H9 (cell line): Measurements from ENCODE around the gene ETV6. TPM values are rescaled to one million over a fixed set of nuclear protein-coding genes. Genes with fewer than 3 reads are reported as not detected.

Experiments used
- DNase-seq: peaks from one replicate; pipeline ENCODE4 v3.0.0-alpha.2; 2017
- H2AFZ ChIP-seq: one replicate; pipeline ENCODE4 v1.6.1; 2013; ENCODE audit warnings: mild to moderate bottlenecking, low read length, control low read depth, moderate library complexity
- H2AK5ac ChIP-seq: 2 replicates; pipeline ENCODE4 v1.6.1; 2013; ENCODE audit warnings: low read length, control low read depth, mixed read lengths; ENCODE audit not compliant: insufficient read length
- H2BK120ac ChIP-seq: one replicate; pipeline ENCODE4 v1.6.1; 2013; ENCODE audit warnings: low read depth, mild to moderate bottlenecking, low read length, control low read depth, inconsistent platforms; ENCODE audit not compliant: poor library complexity, severe bottlenecking
- H2BK12ac ChIP-seq: 2 replicates; pipeline ENCODE4 v1.6.1; 2013; ENCODE audit warnings: low read length, control low read depth, mixed read lengths, low read depth; ENCODE audit not compliant: insufficient read length
- H2BK15ac ChIP-seq: 2 replicates; pipeline ENCODE4 v1.6.1; 2013; ENCODE audit warnings: low read depth, low read length, control low read depth
- H2BK20ac ChIP-seq: one replicate; pipeline ENCODE4 v1.6.1; 2013; ENCODE audit warnings: low read depth, mild to moderate bottlenecking, low read length, control low read depth, inconsistent platforms; ENCODE audit not compliant: poor library complexity, severe bottlenecking
- H2BK5ac ChIP-seq: 2 replicates; pipeline ENCODE4 v1.6.1; 2013; ENCODE audit warnings: low read length, control low read depth, mixed read lengths; ENCODE audit not compliant: insufficient read length
- H3K14ac ChIP-seq: 2 replicates; pipeline ENCODE4 v1.6.1; 2013; ENCODE audit warnings: low read length, control low read depth; ENCODE audit not compliant: insufficient read depth
- H3K18ac ChIP-seq: 2 replicates; pipeline ENCODE4 v1.6.1; 2013; ENCODE audit warnings: low read depth, mild to moderate bottlenecking, mixed read lengths, low read length, control low read depth; ENCODE audit not compliant: insufficient read length
- H3K23ac ChIP-seq: 2 replicates; pipeline ENCODE4 v1.6.1; 2013; ENCODE audit warnings: low read length, control low read depth, mixed read lengths, low read depth; ENCODE audit not compliant: insufficient read length
- H3K23me2 ChIP-seq: 2 replicates; pipeline ENCODE4 v1.6.1; 2013; ENCODE audit warnings: low read depth, mild to moderate bottlenecking, mixed read lengths, low read length, control low read depth; ENCODE audit not compliant: insufficient read length, poor library complexity, severe bottlenecking
- H3K27ac ChIP-seq: 2 replicates; pipeline ENCODE4 v1.5.1; 2013; ENCODE audit warnings: low read length, control low read depth, mixed read lengths, low read depth; ENCODE audit not compliant: insufficient read length
- H3K27me3 ChIP-seq: 2 replicates; pipeline ENCODE4 v1.6.1; 2013; ENCODE audit warnings: low read length, control low read depth, inconsistent platforms; ENCODE audit not compliant: insufficient read depth
- H3K4ac ChIP-seq: 2 replicates; pipeline ENCODE4 v1.6.1; 2013; ENCODE audit warnings: low read depth, mild to moderate bottlenecking, control low read depth, inconsistent platforms, low read length, moderate library complexity
- H3K4me1 ChIP-seq: 2 replicates; pipeline ENCODE4 v1.6.1; 2013; ENCODE audit warnings: low read length, control low read depth, inconsistent platforms; ENCODE audit not compliant: insufficient read depth
- H3K4me2 ChIP-seq: 2 replicates; pipeline ENCODE4 v1.6.1; 2013; ENCODE audit warnings: low read length, control low read depth, mixed read lengths; ENCODE audit not compliant: insufficient read length, insufficient read depth
- H3K56ac ChIP-seq: 2 replicates; pipeline ENCODE4 v1.6.1; 2013; ENCODE audit warnings: low read depth, mild to moderate bottlenecking, mixed read lengths, low read length, control low read depth; ENCODE audit not compliant: insufficient read length
- H3K79me1 ChIP-seq: 2 replicates; pipeline ENCODE4 v1.6.1; 2013; ENCODE audit warnings: low read depth, mild to moderate bottlenecking, moderate library complexity, low read length, control low read depth, inconsistent platforms; ENCODE audit not compliant: insufficient read depth, poor library complexity, severe bottlenecking
- H3K79me2 ChIP-seq: 2 replicates; pipeline ENCODE4 v1.6.1; 2013; ENCODE audit warnings: low read length, control low read depth, inconsistent platforms; ENCODE audit not compliant: insufficient read depth
- H3K9ac ChIP-seq: 2 replicates; pipeline ENCODE4 v1.6.1; 2013; ENCODE audit warnings: low read length, control low read depth, mixed read lengths; ENCODE audit not compliant: insufficient read length; ENCODE audit errors: extremely low read depth
- H3K9me3 ChIP-seq: one replicate; pipeline ENCODE4 v1.6.1; 2013; ENCODE audit warnings: low read depth, low read length, inconsistent platforms; ENCODE audit not compliant: control insufficient read depth
- H3T11ph ChIP-seq: one replicate; pipeline ENCODE4 v1.6.1; 2013; ENCODE audit warnings: mild to moderate bottlenecking, low read length, control low read depth, inconsistent platforms
- H4K20me1 ChIP-seq: one replicate; pipeline ENCODE4 v1.6.1; 2013; ENCODE audit not compliant: control insufficient read depth, insufficient read length, insufficient read depth
- H4K5ac ChIP-seq: 2 replicates; pipeline ENCODE4 v1.6.1; 2013; ENCODE audit warnings: low read depth, mild to moderate bottlenecking, mixed read lengths, low read length, control low read depth; ENCODE audit not compliant: insufficient read length
- H4K8ac ChIP-seq: replicated peaks from 2 replicates; pipeline ENCODE4 v1.6.1; 2013; ENCODE audit warnings: low read length, control low read depth, mixed read lengths, low read depth; ENCODE audit not compliant: insufficient read length
- H4K91ac ChIP-seq: 2 replicates; pipeline ENCODE4 v1.6.1; 2013; ENCODE audit warnings: low read depth, mild to moderate bottlenecking, moderate library complexity, mixed read lengths, low read length, control low read depth; ENCODE audit not compliant: insufficient read length
- H3K27ac Mint-ChIP-seq, 3 experiments: 2 replicates in 2 of 3; 3 replicates in 1 of 3; pipeline ENCODE4 v1.8.0; 2020 to 2021; ENCODE audit warnings: mixed read lengths in 3 of 3, mild to moderate bottlenecking in 1 of 3, moderate library complexity in 1 of 3
- H3K27me3 Mint-ChIP-seq: 2 replicates; pipeline ENCODE4 v1.8.0; 2021; ENCODE audit warnings: low read depth, mild to moderate bottlenecking, moderate library complexity, mixed read lengths
- H3K36me3 Mint-ChIP-seq, 3 experiments: 2 replicates in 2 of 3; 3 replicates in 1 of 3; pipeline ENCODE4 v1.8.0; 2020 to 2021; ENCODE audit warnings: low read depth in 3 of 3, mixed read lengths in 3 of 3; ENCODE audit not compliant: insufficient read depth in 1 of 3
- H3K4me1 Mint-ChIP-seq, 2 experiments: 2 replicates each; pipeline ENCODE4 v1.8.0; 2020; ENCODE audit warnings: mixed read lengths in 2 of 2
- H3K4me3 Mint-ChIP-seq, 2 experiments: 2 replicates in 1 of 2; 3 replicates in 1 of 2; pipeline ENCODE4 v1.8.0; 2020 to 2021; ENCODE audit warnings: mild to moderate bottlenecking in 2 of 2, mixed read lengths in 2 of 2, moderate library complexity in 1 of 2
- H3K9me3 Mint-ChIP-seq, 2 experiments: 2 replicates in 1 of 2; 3 replicates in 1 of 2; pipeline ENCODE4 v1.8.0; 2020; ENCODE audit warnings: mild to moderate bottlenecking in 2 of 2, mixed read lengths in 2 of 2, moderate library complexity in 1 of 2
- WGBS: extraction: QIAGEN DNeasy Blood & Tissue Kit; methylation state at CpG from one replicate; pipeline ENCODE4 v1.1.7; 2013; ENCODE audit warnings: missing lambda C conversion rate, low lambda C conversion rate, mixed read lengths; ENCODE audit not compliant: insufficient read length; ENCODE audit errors: extremely low coverage; 5-methylcytosine and 5-hydroxymethylcytosine counted together
- total RNA-seq: library from RNA; stranded (reverse); gene quantifications from 2 replicates; pipeline ENCODE4 v1.2.1, GENCODE V29; 2021
- TF ChIP-seq, protein P1 (sequence below): fragments of 200-600 bp; sonication (generic); conservative IDR thresholded peaks from 3 replicates; pipeline ENCODE4 v1.8.0; 2021; ENCODE audit warnings: antibody characterized with exemption, mild to moderate bottlenecking

Gene ETV6
- total RNA-seq, 1 experiment from 2014 or later = 28.7 TPM

DNA sequence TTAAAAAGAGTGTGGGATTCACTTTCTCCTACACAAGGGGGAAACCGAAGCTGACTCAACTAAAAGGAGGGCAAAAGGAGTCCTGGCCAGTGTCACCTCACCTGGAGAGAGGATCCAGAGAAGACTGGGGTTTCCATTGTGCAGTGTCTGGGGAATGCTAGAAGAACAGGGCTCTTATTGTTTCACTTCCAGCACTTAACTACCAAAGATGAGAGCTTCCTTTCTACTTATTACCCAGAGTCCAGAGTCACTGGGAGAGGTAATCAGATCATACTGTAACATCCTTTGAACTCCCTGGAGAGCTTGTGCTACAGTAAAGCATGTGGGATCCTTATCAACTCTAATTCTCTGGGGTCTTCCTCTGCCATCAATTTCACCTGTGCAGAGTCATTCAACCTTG lies 272.9 kb downstream of the ETV6 start:
- Histone ChIP-seq H3K4me2 (no peak overlapping the region), H3K18ac (no peak overlapping the region), H3K56ac (no peak overlapping the region), H4K8ac (no peak overlapping the region), H3K14ac (no peak overlapping the region), H2BK5ac (no peak overlapping the region), H2BK15ac (no peak overlapping the region), H3K4ac (no peak overlapping the region), H3T11ph (no peak overlapping the region), H4K91ac (no peak overlapping the region), H2AK5ac (no peak overlapping the region), H3K23ac (no peak overlapping the region), H2BK12ac (no peak overlapping the region), H4K5ac (no peak overlapping the region), H3K27ac (no peak overlapping the region), H3K9ac (no peak overlapping the region), H3K79me2 (no peaks in the 10 kb centered on the region), H3K4me1 (no peaks in the 10 kb centered on the region), H3K9me3 (no peaks in the 10 kb centered on the region), H2AFZ (no peak overlapping the region), H4K20me1 (no peaks in the 10 kb centered on the region), H2BK120ac (no peak overlapping the region), H3K27me3 (no peaks in the 10 kb centered on the region), H3K23me2 (no peaks in the 10 kb centered on the region), H3K79me1 (no peaks in the 10 kb centered on the region), H2BK20ac (no peak overlapping the region)
- no peak overlapping the region for H3K27ac Mint-ChIP-seq
- peaks cover 2 to 4% of the 10 kb centered on the region in 2 experiments; a peak in 2 of 4 replicates for H3K4me1 Mint-ChIP-seq
- H3K36me3 Mint-ChIP-seq = no peaks in the 10 kb centered on the region
- TF ChIP-seq, protein P1, sequence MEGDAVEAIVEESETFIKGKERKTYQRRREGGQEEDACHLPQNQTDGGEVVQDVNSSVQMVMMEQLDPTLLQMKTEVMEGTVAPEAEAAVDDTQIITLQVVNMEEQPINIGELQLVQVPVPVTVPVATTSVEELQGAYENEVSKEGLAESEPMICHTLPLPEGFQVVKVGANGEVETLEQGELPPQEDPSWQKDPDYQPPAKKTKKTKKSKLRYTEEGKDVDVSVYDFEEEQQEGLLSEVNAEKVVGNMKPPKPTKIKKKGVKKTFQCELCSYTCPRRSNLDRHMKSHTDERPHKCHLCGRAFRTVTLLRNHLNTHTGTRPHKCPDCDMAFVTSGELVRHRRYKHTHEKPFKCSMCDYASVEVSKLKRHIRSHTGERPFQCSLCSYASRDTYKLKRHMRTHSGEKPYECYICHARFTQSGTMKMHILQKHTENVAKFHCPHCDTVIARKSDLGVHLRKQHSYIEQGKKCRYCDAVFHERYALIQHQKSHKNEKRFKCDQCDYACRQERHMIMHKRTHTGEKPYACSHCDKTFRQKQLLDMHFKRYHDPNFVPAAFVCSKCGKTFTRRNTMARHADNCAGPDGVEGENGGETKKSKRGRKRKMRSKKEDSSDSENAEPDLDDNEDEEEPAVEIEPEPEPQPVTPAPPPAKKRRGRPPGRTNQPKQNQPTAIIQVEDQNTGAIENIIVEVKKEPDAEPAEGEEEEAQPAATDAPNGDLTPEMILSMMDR = no peak
- no peak overlapping the region for H3K4me3 Mint-ChIP-seq
- no peaks in the 10 kb centered on the region for H3K9me3 Mint-ChIP-seq
- H3K27me3 Mint-ChIP-seq = no peaks in the 10 kb centered on the region; the same call in 1 of the 2 replicates
- DNase-seq = no peak
- no CpG with 5 or more reads among the region's 1 CpG for WGBS
